ENCODE measurements around the gene MCU.

Gene MCU

DNA sequence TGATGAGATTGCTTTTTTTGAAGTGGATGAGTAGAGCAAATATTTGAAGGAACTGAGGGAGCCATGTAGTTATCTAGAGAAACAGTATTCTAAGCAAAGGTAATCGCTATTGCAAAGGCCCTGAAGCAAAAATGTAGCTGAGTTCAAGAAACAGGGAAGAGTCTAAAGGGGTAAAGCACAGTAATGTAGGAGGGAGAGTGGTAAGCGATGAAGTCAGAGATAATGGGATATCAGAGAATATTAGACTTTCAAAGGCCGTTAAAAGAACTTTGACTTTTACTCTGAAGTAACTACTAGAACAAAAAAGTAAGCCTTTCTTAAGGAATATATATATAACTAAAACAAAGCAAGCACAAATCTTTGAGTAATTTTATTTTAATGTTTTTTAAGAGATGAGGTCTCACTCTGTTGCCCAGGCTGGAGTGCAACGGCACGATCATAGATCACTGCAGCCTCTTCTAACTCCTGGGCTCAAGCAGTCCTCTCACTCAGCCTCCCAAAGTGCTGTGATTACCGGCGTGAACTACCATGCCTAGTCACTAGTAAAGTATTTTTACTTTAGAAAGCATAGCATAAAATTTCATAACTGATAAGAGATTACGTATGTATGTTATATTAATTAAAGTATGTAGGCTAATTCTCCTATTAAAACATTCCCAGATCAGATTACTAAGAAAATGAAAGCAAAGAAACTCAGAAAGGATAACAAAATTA lies 139.9 kb downstream of the MCU start:
- H3K4me3 ChIP-seq (ENCODE audit: low read depth, low read length) = no peak overlapping the region
- no peak for TF ChIP-seq CTCF (IDR thresholded peaks at IDR 0.05; ENCODE audit: control insufficient read depth, extremely low read depth, insufficient read depth)

GRCh38 chr10:72832701-72833100 lies 140.8 kb downstream of the MCU start:
- no peak for TF ChIP-seq CTCF (IDR thresholded peaks at IDR 0.05; ENCODE audit: control insufficient read depth, extremely low read depth, insufficient read depth)
- DNase-seq (ENCODE audit: low read depth) = no peak
- no peak overlapping the region for H3K4me3 ChIP-seq (ENCODE audit: low read depth, low read length)

More for the DNA sequence above, 139.9 kb downstream of the MCU start:
- DNase-seq (ENCODE audit: low read depth) = no peak

- H3K4me3 ChIP-seq (ENCODE audit: low read depth, low read length) = no peak overlapping the region
- peak; percentile 68 for DNase-seq (ENCODE audit: low read depth)
- peak; percentile 85 for TF ChIP-seq CTCF (IDR thresholded peaks at IDR 0.05; ENCODE audit: control insufficient read depth, extremely low read depth, insufficient read depth)
Measured at GRCh38 chr10:72834183-72834825, 142.4 kb downstream of the MCU start.

DNA sequence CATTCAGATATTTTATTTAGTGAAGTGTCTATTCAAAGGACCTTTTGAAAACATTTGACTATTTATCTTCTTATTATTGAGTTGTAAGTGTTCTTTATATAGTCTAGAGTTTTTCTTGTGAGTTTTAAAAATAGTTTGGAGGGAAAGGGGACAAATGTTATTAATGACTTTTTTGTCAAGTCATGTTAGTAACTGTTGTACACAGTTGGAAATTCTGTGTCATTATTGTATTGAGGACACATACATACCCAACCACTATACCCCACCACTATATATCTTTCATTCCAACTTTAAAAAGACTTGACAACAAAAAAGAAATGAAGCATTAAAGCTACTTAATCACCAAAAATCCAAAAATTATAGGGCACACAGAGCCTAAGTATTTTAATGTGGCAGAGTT lies 148.4 kb downstream of the MCU start:
- TF ChIP-seq CTCF (IDR thresholded peaks at IDR 0.05; ENCODE audit: control insufficient read depth, extremely low read depth, insufficient read depth) = no peak
- no peak overlapping the region for H3K4me3 ChIP-seq (ENCODE audit: low read depth, low read length)
- DNase-seq (ENCODE audit: low read depth) = no peak

DNA sequence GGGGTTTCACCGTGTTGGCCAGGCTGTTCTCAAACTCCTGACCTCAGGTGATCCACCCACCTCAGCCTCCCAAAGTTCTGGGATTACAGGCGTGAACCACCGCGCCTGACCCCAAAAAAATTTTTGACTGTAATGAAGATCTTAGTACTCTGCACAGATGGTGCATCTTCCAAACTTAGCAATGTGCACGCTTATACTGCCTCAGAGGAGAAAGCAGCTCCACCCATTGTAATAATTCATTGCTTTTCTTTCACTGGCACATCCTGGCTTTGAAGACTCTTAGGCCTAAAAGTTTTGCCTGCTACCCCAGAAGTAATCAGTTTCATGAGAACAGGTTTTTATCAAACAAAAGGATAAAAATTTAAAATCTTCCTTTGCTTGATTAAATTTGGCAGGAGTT lies 149.5 kb downstream of the MCU start:
- no peak overlapping the region for H3K4me3 ChIP-seq (ENCODE audit: low read depth, low read length)
- no peak for DNase-seq (ENCODE audit: low read depth)
- no peak for TF ChIP-seq CTCF (IDR thresholded peaks at IDR 0.05; ENCODE audit: control insufficient read depth, extremely low read depth, insufficient read depth)

DNA sequence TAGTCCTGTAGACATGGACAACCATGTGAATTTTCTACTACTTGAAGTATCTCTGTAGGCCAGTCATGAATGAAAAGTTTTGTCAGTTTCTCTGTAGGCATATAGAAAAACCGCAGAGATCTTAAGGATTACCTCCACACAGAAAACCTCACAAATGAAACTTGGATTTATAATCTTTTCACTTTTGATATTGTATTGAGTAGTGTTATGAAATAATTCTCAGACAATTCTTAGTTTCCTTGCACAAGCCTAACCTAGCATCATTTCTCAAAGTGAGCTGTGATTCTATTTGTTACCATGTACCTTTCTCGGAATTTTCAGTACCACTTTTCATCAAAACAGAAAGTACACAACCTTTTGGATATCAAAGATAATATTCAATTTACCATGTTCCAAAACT lies 150.2 kb downstream of the MCU start:
- no peak for DNase-seq (ENCODE audit: low read depth)
- H3K4me3 ChIP-seq (ENCODE audit: low read depth, low read length) = no peak overlapping the region
- TF ChIP-seq CTCF (IDR thresholded peaks at IDR 0.05; ENCODE audit: control insufficient read depth, extremely low read depth, insufficient read depth) = no peak

All from LNCaP clone FGC (cell line).